Activated CD8-positive, alpha-beta memory T cell treated with anti-CD3 and anti-CD28 coated beads, Interleukin-2, amount 10 ng/mL, durations not matched to agents 7 days and 5 days (primary cell): ENCODE results near the gene ABI3BP. TPM values are rescaled to one million over a fixed set of nuclear protein-coding genes. Genes with fewer than 3 reads are reported as not detected.

Experiments
- ATAC-seq: fragments of 150-1000 bp; cut with Tn5 transposase; one replicate; pipeline ENCODE4 v1.10.0; 2021; ENCODE audit warnings: moderate library complexity
- CTCF ChIA-PET: fragments of 350-600 bp; sonication (Branson Sonifier 250); formaldehyde crosslinking; loops from one replicate; lab custom pipeline; 2021; ENCODE audit warnings: antibody characterized with exemption; lab: Charles Lee
- DNase-seq: peaks from one replicate; pipeline ENCODE4 v3.0.0-alpha.2; 2020
- H3K27ac Mint-ChIP-seq: one replicate; pipeline ENCODE4 v1.8.0; 2021; ENCODE audit warnings: mild to moderate bottlenecking, mixed read lengths
- H3K27me3 Mint-ChIP-seq: one replicate; pipeline ENCODE4 v1.8.0; 2021; ENCODE audit warnings: mixed read lengths
- H3K36me3 Mint-ChIP-seq: one replicate; pipeline ENCODE4 v1.8.0; 2021; ENCODE audit warnings: mild to moderate bottlenecking, mixed read lengths
- H3K4me1 Mint-ChIP-seq: one replicate; pipeline ENCODE4 v1.8.0; 2021; ENCODE audit warnings: mixed read lengths
- H3K4me3 Mint-ChIP-seq: one replicate; pipeline ENCODE4 v1.8.0; 2021; ENCODE audit warnings: mild to moderate bottlenecking, moderate library complexity, mixed read lengths
- H3K9me3 Mint-ChIP-seq: one replicate; pipeline ENCODE4 v1.8.0; 2022; ENCODE audit warnings: low read depth, mixed read lengths
- total RNA-seq, 2 experiments: library from RNA; stranded (reverse); gene quantifications; one replicate each; pipeline ENCODE4 v1.2.3, GENCODE V29; 2021

The ABI3BP gene, protein sequence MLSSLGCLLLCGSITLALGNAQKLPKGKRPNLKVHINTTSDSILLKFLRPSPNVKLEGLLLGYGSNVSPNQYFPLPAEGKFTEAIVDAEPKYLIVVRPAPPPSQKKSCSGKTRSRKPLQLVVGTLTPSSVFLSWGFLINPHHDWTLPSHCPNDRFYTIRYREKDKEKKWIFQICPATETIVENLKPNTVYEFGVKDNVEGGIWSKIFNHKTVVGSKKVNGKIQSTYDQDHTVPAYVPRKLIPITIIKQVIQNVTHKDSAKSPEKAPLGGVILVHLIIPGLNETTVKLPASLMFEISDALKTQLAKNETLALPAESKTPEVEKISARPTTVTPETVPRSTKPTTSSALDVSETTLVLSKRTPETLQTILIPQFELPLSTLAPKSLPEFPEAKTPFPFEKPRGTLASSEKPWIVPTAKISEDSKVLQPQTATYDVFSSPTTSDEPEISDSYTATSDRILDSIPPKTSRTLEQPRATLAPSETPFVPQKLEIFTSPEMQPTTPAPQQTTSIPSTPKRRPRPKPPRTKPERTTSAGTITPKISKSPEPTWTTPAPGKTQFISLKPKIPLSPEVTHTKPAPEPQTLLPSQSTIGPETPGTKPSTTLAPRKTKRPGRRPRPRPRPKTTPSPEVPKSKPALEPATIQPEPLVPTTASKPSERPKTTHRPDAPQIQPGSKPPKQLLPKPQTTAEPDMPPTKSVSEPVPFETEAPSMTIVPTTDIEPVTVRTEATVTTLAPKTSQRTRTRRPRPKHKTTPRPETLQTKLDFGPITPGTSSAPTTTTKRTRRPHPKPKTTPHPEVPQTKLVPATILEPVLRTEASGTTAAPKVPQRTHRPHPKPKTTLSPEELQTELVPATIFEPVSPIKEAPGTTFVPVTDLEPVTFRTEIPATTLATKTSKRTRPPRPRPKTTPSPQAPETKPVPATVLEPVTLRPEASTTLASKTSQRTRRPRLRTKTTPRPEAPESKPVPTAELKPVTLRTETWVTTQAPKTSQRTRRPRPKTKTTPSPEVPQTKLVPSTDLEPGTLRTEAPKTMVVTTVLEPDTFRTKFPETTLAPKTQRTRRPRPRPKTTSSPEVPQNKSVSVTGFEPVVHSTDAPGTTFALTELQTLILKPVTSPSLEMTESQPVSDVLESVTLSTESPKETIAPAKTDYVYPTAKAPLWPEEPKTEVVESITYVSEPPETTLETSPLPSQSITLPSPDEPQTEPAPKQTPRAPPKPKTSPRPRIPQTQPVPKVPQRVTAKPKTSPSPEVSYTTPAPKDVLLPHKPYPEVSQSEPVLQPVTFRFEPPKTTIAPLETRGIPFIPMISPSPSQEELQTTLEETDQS (N-terminal part only)
- 1 to 10 TPM in 1 of 2 experiments, under 1 TPM in 1; 0.19 to 1.2 TPM for total RNA-seq

DNA sequence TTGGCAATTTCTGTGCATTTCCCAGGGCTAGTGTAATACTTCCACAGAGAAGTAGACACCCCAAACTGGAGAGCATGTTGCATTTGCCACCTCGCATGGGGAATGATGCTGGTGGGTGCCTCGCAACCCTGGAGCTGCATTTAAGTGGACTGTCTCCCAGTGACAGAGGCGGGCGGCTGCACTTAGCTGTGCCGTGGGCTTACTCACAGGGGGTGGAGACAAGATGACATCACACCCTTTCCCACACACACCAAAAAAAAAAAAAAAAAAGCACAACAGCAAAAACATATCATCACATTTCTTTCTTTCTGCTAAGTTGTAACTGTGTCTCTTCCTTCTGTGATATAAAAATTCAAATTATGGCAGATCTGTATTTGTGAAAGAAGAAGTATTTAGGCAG lies at the start of gene ABI3BP:
Gene ABI3BP (minus strand): TSS at position 113 of the 400 bp plus-strand sequence. CDS start 37 bp downstream, at position 76.
- no peak for DNase-seq
- CTCF ChIA-PET = interaction anchor here (1.2 kb wide), 1 partner anchor 10 kb away, joined by 3 read pairs; no protein-coding TSS in a partner anchor
- Mint-ChIP-seq H3K36me3 (no peaks in the 10 kb centered on the region), H3K27me3 (peaks cover 10% of the 10 kb centered on the region), H3K4me1 (no peaks in the 10 kb centered on the region), H3K9me3 (no peaks in the 10 kb centered on the region), H3K27ac (no peak within 1 kb of the TSS), H3K4me3 (no peak within 1 kb of the TSS)
- ATAC-seq = no peak

GRCh38 chr3:101039285-101039684 lies 46.1 kb upstream of the ABI3BP start:
- no peak for DNase-seq
- no peak overlapping the region for H3K27ac Mint-ChIP-seq
- H3K9me3 Mint-ChIP-seq = no peaks in the 10 kb centered on the region
- CTCF ChIA-PET = no interaction called here
- H3K4me3 Mint-ChIP-seq = no peak overlapping the region
- no peaks in the 10 kb centered on the region for H3K4me1 Mint-ChIP-seq
- H3K36me3 Mint-ChIP-seq = no peaks in the 10 kb centered on the region
- H3K27me3 Mint-ChIP-seq = peaks cover 4% of the 10 kb centered on the region
- no peak for ATAC-seq

DNA sequence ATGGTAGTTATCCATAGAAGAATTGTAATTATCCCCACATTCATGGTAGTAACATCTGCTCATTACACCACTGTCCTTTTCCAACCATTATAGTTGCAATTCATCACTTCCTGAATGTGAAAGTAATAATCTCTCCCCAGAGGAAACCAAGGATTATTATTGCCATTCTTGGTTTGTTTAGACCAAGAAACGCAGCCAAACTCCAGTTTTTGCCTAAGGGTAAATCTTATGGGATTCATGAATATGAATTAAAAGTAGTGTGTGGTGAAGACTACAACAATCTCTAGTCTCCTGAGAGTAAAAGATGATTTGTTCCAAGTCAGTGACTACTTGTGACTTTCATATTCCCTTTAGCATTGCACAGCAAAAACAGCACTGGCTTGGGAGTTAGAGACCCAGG lies 45.7 kb upstream of the ABI3BP start:
- Mint-ChIP-seq H3K27ac (no peak overlapping the region), H3K9me3 (no peaks in the 10 kb centered on the region), H3K4me3 (no peak overlapping the region), H3K36me3 (no peaks in the 10 kb centered on the region), H3K27me3 (peaks cover 4% of the 10 kb centered on the region), H3K4me1 (no peaks in the 10 kb centered on the region)
- CTCF ChIA-PET = no interaction called here
- no peak for DNase-seq
- no peak for ATAC-seq

- H3K4me3 Mint-ChIP-seq = no peak overlapping the region
- peaks cover 4% of the 10 kb centered on the region for H3K27me3 Mint-ChIP-seq
- H3K9me3 Mint-ChIP-seq = no peaks in the 10 kb centered on the region
- CTCF ChIA-PET = no interaction called here
- H3K27ac Mint-ChIP-seq = no peak overlapping the region
- no peaks in the 10 kb centered on the region for H3K4me1 Mint-ChIP-seq
- no peaks in the 10 kb centered on the region for H3K36me3 Mint-ChIP-seq
- DNase-seq = no peak
- ATAC-seq = no peak
Observed at GRCh38 chr3:101038393-101038792, 45.2 kb upstream of the ABI3BP start.

DNA sequence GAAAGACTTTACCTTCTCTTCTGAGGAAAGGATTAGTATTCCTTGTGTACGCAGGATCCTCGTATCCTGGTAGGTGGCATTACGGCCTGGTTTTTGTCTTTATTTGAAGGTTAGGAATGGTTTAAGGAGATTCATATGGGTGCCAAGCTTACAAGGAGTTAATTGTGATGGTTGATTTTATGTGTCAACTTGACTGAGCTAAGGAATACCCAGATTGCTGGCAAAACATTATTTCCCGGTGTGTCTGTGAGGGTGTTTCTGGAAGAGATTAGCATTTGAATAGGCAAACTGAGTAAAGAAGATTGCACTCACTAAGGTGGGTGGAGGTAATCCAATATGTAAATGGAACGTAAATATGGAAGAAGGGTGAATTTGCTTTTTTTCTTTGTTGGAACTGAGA lies 44.4 kb upstream of the ABI3BP start:
- H3K36me3 Mint-ChIP-seq = no peaks in the 10 kb centered on the region
- H3K27me3 Mint-ChIP-seq = peaks cover 4% of the 10 kb centered on the region
- DNase-seq (no peak), ATAC-seq (no peak)
- H3K4me1 Mint-ChIP-seq = no peaks in the 10 kb centered on the region
- H3K27ac Mint-ChIP-seq = no peak overlapping the region
- H3K9me3 Mint-ChIP-seq = no peaks in the 10 kb centered on the region
- CTCF ChIA-PET = no interaction called here
- H3K4me3 Mint-ChIP-seq = no peak overlapping the region

DNA sequence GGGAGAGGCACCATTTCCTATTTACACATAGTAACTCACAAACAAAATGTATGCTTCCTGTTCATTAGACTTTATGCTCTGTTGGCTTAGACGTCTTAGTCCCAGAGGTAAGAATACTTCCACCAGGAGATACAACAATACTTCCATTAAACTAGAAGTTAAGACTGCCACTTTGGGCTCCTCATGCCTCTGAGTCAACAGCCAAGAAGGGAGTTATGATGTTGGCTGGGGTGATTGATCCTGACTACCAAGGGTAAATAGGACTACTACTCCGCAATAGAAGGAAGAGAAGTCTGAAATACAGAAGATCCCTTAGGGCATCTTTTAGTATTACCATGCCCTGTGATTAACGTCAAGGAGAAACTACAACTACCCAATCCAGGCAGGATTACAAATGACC lies 43.5 kb upstream of the ABI3BP start:
- H3K9me3 Mint-ChIP-seq = peaks cover 2% of the 10 kb centered on the region
- H3K27ac Mint-ChIP-seq = no peak overlapping the region
- H3K36me3 Mint-ChIP-seq = no peaks in the 10 kb centered on the region
- no peak overlapping the region for H3K4me3 Mint-ChIP-seq
- ATAC-seq (no peak), DNase-seq (no peak)
- H3K27me3 Mint-ChIP-seq = peaks cover 3% of the 10 kb centered on the region
- no peaks in the 10 kb centered on the region for H3K4me1 Mint-ChIP-seq
- CTCF ChIA-PET = no interaction called here

DNA sequence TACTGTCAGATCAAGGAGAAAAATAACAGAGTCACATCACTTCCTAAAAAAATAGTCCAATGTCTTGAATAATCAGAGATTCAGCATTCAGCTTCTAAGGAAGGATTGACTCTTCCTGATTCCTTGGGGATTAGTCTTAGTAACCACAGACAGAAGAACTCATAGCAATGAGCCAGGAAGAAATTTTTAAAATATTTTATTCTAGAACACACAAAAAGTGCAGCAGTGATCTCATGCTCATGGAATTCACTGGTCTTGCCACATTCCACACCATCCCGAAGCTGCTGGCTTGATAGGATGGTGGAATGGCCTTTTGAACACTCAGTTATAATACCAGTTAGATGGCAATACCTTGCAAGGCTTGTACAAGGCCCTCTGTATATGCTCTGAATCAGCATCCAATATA lies 43.0 kb upstream of the ABI3BP start:
- Mint-ChIP-seq H3K4me1 (no peaks in the 10 kb centered on the region), H3K27ac (no peak overlapping the region), H3K9me3 (peaks cover 3% of the 10 kb centered on the region), H3K27me3 (peaks cover 2% of the 10 kb centered on the region), H3K4me3 (no peak overlapping the region), H3K36me3 (no peaks in the 10 kb centered on the region)
- CTCF ChIA-PET = no interaction called here
- no peak for DNase-seq
- no peak for ATAC-seq

- Mint-ChIP-seq H3K4me1 (no peaks in the 10 kb centered on the region), H3K4me3 (no peak overlapping the region), H3K36me3 (no peaks in the 10 kb centered on the region), H3K27me3 (peaks cover 3% of the 10 kb centered on the region), H3K9me3 (peaks cover 7% of the 10 kb centered on the region), H3K27ac (no peak overlapping the region)
- DNase-seq (no peak), ATAC-seq (no peak)
- CTCF ChIA-PET = no interaction called here
Observed at GRCh38 chr3:101027286-101027685, 34.1 kb upstream of the ABI3BP start.

- ATAC-seq = no peak
- CTCF ChIA-PET = no interaction called here
Observed at GRCh38 chr3:101026881-101027280, 33.7 kb upstream of the ABI3BP start.

DNA sequence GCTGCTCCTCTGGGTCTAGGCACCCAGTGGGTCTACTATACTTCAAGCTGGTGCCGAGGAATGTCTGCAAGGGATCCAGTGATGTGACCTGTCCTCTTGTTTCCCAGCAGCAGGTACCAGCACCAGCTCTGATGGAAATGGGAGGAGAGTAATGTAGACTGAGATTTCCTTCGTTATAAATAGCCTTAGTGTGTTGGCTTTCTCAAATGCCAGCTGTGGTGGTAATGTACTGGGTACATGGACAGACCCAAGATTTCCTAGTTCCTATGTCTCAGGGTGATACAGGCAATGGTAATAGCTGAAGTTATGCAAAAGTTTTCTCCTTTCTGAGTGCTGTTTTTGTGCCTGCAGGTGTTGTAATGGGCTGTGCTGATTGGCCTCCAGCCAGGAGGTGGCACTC lies 33.0 kb upstream of the ABI3BP start:
- no peak for DNase-seq

More at GRCh38 chr3:101026881-101027280, 33.7 kb upstream of the ABI3BP start:
- Mint-ChIP-seq H3K27ac (no peak overlapping the region), H3K36me3 (no peaks in the 10 kb centered on the region), H3K9me3 (peaks cover 7% of the 10 kb centered on the region), H3K27me3 (peaks cover 3% of the 10 kb centered on the region), H3K4me3 (no peak overlapping the region), H3K4me1 (no peaks in the 10 kb centered on the region)
- DNase-seq = no peak

GRCh38 chr3:101020351-101021015 lies 27.3 kb upstream of the ABI3BP start:
- ATAC-seq (no peak), DNase-seq (no peak)
- H3K27me3 Mint-ChIP-seq = peaks cover 3% of the 10 kb centered on the region
- H3K36me3 Mint-ChIP-seq = no peaks in the 10 kb centered on the region
- CTCF ChIA-PET = no interaction called here
- H3K4me1 Mint-ChIP-seq = no peaks in the 10 kb centered on the region
- no peaks in the 10 kb centered on the region for H3K9me3 Mint-ChIP-seq
- no peak overlapping the region for H3K4me3 Mint-ChIP-seq
- H3K27ac Mint-ChIP-seq = no peak overlapping the region

More for the DNA sequence above, 33.0 kb upstream of the ABI3BP start:
- Mint-ChIP-seq H3K4me3 (no peak overlapping the region), H3K36me3 (no peaks in the 10 kb centered on the region), H3K27ac (no peak overlapping the region), H3K27me3 (peaks cover 3% of the 10 kb centered on the region), H3K4me1 (no peaks in the 10 kb centered on the region), H3K9me3 (peaks cover 5% of the 10 kb centered on the region)
- CTCF ChIA-PET = no interaction called here
- ATAC-seq = no peak

GRCh38 chr3:101017017-101017416 lies 23.8 kb upstream of the ABI3BP start:
- Mint-ChIP-seq H3K9me3 (peaks cover 2% of the 10 kb centered on the region), H3K4me1 (no peaks in the 10 kb centered on the region), H3K27ac (no peak overlapping the region), H3K36me3 (no peaks in the 10 kb centered on the region), H3K4me3 (no peak overlapping the region), H3K27me3 (no peaks in the 10 kb centered on the region)
- CTCF ChIA-PET = no interaction called here
- ATAC-seq (no peak), DNase-seq (no peak)
